Lower leg skin (tissue), 4 donors: ENCODE data around the gene ZHX3. TPM values are rescaled to one million over a fixed set of nuclear protein-coding genes. Genes with fewer than 3 reads are reported as not detected.

Source experiments
- DNase-seq, 2 donors: peaks; one replicate each; pipeline ENCODE4 v3.0.0-alpha.2; 2019; ENCODE audit warnings: low spot score in 2 of 2
- H3K4me3 ChIP-seq: fragments of 200-600 bp; sonication (generic); 2 replicates; pipeline ENCODE4 v1.5.1; 2017; ENCODE audit warnings: mild to moderate bottlenecking, low read depth; ENCODE audit not compliant: poor library complexity, severe bottlenecking
- CTCF ChIP-seq, 3 donors: fragments of 450-650 bp; IDR thresholded peaks; one replicate each; pipeline ENCODE4 v1.5.1; 2016; ENCODE audit warnings: antibody characterized with exemption in 3 of 3, mild to moderate bottlenecking in 3 of 3, moderate library complexity in 2 of 3
- POLR2A ChIP-seq, 2 donors: fragments of 450-650 bp; IDR thresholded peaks; one replicate each; pipeline ENCODE4 v1.6.1; 2016 to 2017; ENCODE audit warnings: antibody characterized with exemption in 2 of 2, mild to moderate bottlenecking in 1 of 2, moderate library complexity in 1 of 2
- WGBS, 2 donors: methylation state at CpG; one replicate each; pipeline ENCODE4 v1.1.5; 2018; 5-methylcytosine and 5-hydroxymethylcytosine counted together
- intact Hi-C: fragments of 100-400 bp; cut with DNase I; formaldehyde crosslinking; loops from one replicate; pipeline ENCODE4 v1.15.0; 2023; ENCODE audit warnings: low total_unique reads
- total RNA-seq, 4 donors: library from RNA; depleted of rRNA; stranded (reverse); fragments of >200 nt; gene quantifications; one replicate each; pipeline ENCODE4 v1.1.0, GENCODE V29; 2016

The ZHX3 gene
- total RNA-seq, 4 donors from 2014 or later: 19.3 to 33.1 (median 25.5) TPM

- DNase-seq: peak in 1 of 2 donors; percentile 39
- TF ChIP-seq POLR2A (IDR thresholded peaks at IDR 0.05) (no peak), CTCF (IDR thresholded peaks at IDR 0.05) (no peak)
- 96 to 98% methylated on average over 8 of the region's 8 CpGs for WGBS, 2 donors
- intact Hi-C loops: no loop called here
- no peak overlapping the region for H3K4me3 ChIP-seq
Measured at GRCh38 chr20:41201760-41202159, 115.8 kb downstream of the ZHX3 start.

- TF ChIP-seq POLR2A (IDR thresholded peaks at IDR 0.05) (no peak), CTCF (IDR thresholded peaks at IDR 0.05) (no peak)
- 55 to 78% methylated on average over 3 of the region's 3 CpGs for WGBS, 2 donors
- H3K4me3 ChIP-seq: no peak overlapping the region
- intact Hi-C loops: no loop called here
- DNase-seq: no peak
Measured at GRCh38 chr20:41200446-41201202, 116.9 kb downstream of the ZHX3 start.

- TF ChIP-seq POLR2A (IDR thresholded peaks at IDR 0.05) (no peak), CTCF (IDR thresholded peaks at IDR 0.05) (no peak)
- no peak overlapping the region for H3K4me3 ChIP-seq
- WGBS, 2 donors: 97 to 100% methylated on average over 4 of the region's 4 CpGs
- intact Hi-C loops: no loop called here
- no peak for DNase-seq
Measured at GRCh38 chr20:41198443-41198842, 119.1 kb downstream of the ZHX3 start.

- DNase-seq: no peak
- intact Hi-C loops: no loop called here
- no peak for TF ChIP-seq CTCF (IDR thresholded peaks at IDR 0.05)
- no peak for TF ChIP-seq POLR2A (IDR thresholded peaks at IDR 0.05)
- 97 to 100% methylated on average over 1 of the region's 1 CpG for WGBS, 2 donors
- H3K4me3 ChIP-seq: no peak overlapping the region
Measured at GRCh38 chr20:41196653-41197225, 120.8 kb downstream of the ZHX3 start.

- WGBS, 2 donors: 92 to 95% methylated on average over 3 of the region's 3 CpGs
- H3K4me3 ChIP-seq: no peak overlapping the region
- intact Hi-C loops: no loop called here
Measured at GRCh38 chr20:41192575-41192974, 125.0 kb downstream of the ZHX3 start.

More at GRCh38 chr20:41192575-41192974, 125.0 kb downstream of the ZHX3 start:
- no peak for DNase-seq
- no peak for TF ChIP-seq CTCF (IDR thresholded peaks at IDR 0.05)
- no peak for TF ChIP-seq POLR2A (IDR thresholded peaks at IDR 0.05)
